DOHH2 (cell line): Measurements from ENCODE around the gene B3GLCT.

Experiments
- H3F3A ChIP-seq: fragments of 200-600 bp; sonication (generic), shearing (Covaris generic); 2 replicates; pipeline ENCODE4 v1.6.0; 2016; ENCODE audit warnings: antibody characterized with exemption, mild to moderate bottlenecking; ENCODE audit not compliant: control insufficient read depth, insufficient read depth
- H3K27ac ChIP-seq: fragments of 200-600 bp; sonication (generic); 2 replicates; pipeline ENCODE4 v1.5.1; 2014; ENCODE audit warnings: low read depth, mild to moderate bottlenecking, low read length, moderate library complexity
- H3K27me3 ChIP-seq: fragments of 200-600 bp; sonication (generic); 2 replicates; pipeline ENCODE4 v1.6.1; 2014; ENCODE audit warnings: mild to moderate bottlenecking, low read length, mixed read lengths; ENCODE audit not compliant: control insufficient read depth
- H3K36me3 ChIP-seq: fragments of 200-600 bp; sonication (generic); 2 replicates; pipeline ENCODE4 v1.6.1; 2014; ENCODE audit warnings: mild to moderate bottlenecking, low read length, moderate library complexity, mixed read lengths; ENCODE audit not compliant: control insufficient read depth
- H3K4me1 ChIP-seq: fragments of 200-600 bp; sonication (generic); 2 replicates; pipeline ENCODE4 v1.6.1; 2014; ENCODE audit warnings: mild to moderate bottlenecking, low read length, mixed read lengths; ENCODE audit not compliant: control insufficient read depth
- H3K4me2 ChIP-seq: fragments of 200-600 bp; sonication (generic); 2 replicates; pipeline ENCODE4 v1.6.0; 2014; ENCODE audit warnings: mild to moderate bottlenecking, low read length, moderate library complexity
- H3K4me3 ChIP-seq: fragments of 200-600 bp; sonication (generic); 2 replicates; pipeline ENCODE4 v1.5.1; 2014; ENCODE audit warnings: mild to moderate bottlenecking, low read length, mixed read lengths
- H3K79me2 ChIP-seq: fragments of 200-600 bp; sonication (generic); 2 replicates; pipeline ENCODE4 v1.6.1; 2014; ENCODE audit warnings: mild to moderate bottlenecking, low read length, mixed read lengths; ENCODE audit not compliant: control insufficient read depth
- H3K9me2 ChIP-seq: fragments of 200-600 bp; sonication (generic); replicated peaks from 2 replicates; pipeline ENCODE4 v1.6.1; 2014; ENCODE audit warnings: mild to moderate bottlenecking, low read length, mixed read lengths; ENCODE audit not compliant: control insufficient read depth
- H3K9me3 ChIP-seq: fragments of 200-600 bp; sonication (generic); 2 replicates; pipeline ENCODE4 v1.6.1; 2014; ENCODE audit warnings: antibody characterized with exemption, low read length, mixed read lengths; ENCODE audit not compliant: control insufficient read depth, insufficient read depth
- H4K20me1 ChIP-seq: fragments of 200-600 bp; sonication (generic); 2 replicates; pipeline ENCODE4 v1.6.0; 2014; ENCODE audit warnings: low read depth, mild to moderate bottlenecking, antibody characterized with exemption, low read length, moderate library complexity; ENCODE audit not compliant: control insufficient read depth, insufficient read depth
- CTCF ChIP-seq: fragments of 200-600 bp; sonication (generic); IDR thresholded peaks from one replicate; pipeline ENCODE4 v1.5.1; 2014; ENCODE audit warnings: antibody characterized with exemption, mild to moderate bottlenecking, low read depth, low read length; ENCODE audit not compliant: poor library complexity, severe bottlenecking
- EZH2phosphoT487 ChIP-seq: fragments of 200-600 bp; sonication (generic); IDR thresholded peaks from 2 replicates; pipeline ENCODE4 v1.6.1; 2017; ENCODE audit warnings: borderline replicate concordance, mild to moderate bottlenecking, antibody characterized with exemption, low read length, moderate library complexity, mixed read lengths

Gene B3GLCT

GRCh38 chr13:31242367-31242766 is 42.6 kb downstream of the B3GLCT start:
- no peaks in the 10 kb centered on the region for H3K36me3 ChIP-seq
- H3K79me2 ChIP-seq = no peaks in the 10 kb centered on the region
- H3K4me3 ChIP-seq = no peak overlapping the region

DNA sequence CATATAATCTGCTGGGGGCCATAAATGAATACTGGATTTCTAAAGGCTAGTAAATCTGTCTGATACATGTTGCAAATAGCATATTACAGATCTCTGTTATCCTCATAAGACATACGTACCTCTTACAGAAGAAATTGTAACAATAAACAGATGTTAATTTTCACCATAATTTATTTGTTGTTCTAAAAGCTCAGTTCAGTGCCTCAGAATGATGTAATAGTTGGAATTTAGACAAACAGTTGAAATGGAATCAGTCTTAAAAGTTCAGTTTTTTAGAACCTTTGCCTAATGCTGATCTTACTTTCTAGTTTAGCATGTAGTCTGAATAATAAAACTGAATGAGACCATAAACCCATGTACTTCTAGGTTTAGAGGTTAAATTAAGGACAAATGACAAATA is 43.1 kb downstream of the B3GLCT start:
- Histone ChIP-seq H3K4me3 (no peak overlapping the region), H3F3A (peaks cover 2% of the 10 kb centered on the region; the same call in 1 of the 2 replicates), H3K27ac (no peak overlapping the region), H3K9me2 (no peaks in the 10 kb centered on the region), H3K27me3 (no peaks in the 10 kb centered on the region), H3K9me3 (no peaks in the 10 kb centered on the region), H3K36me3 (no peaks in the 10 kb centered on the region), H3K79me2 (no peaks in the 10 kb centered on the region), H3K4me2 (no peak overlapping the region), H3K4me1 (peaks cover 30% of the 10 kb centered on the region), H4K20me1 (no peaks in the 10 kb centered on the region)
- no peak for TF ChIP-seq CTCF
- no peak for TF ChIP-seq EZH2phosphoT487

More at GRCh38 chr13:31242367-31242766, 42.6 kb downstream of the B3GLCT start:
- Histone ChIP-seq H3K27me3 (no peaks in the 10 kb centered on the region), H4K20me1 (no peaks in the 10 kb centered on the region), H3K4me2 (no peak overlapping the region), H3K9me2 (no peaks in the 10 kb centered on the region), H3K4me1 (peaks cover 35% of the 10 kb centered on the region), H3F3A (peaks cover 5% of the 10 kb centered on the region; the same call in 1 of the 2 replicates), H3K9me3 (no peaks in the 10 kb centered on the region), H3K27ac (no peak overlapping the region)
- TF ChIP-seq CTCF = no peak
- TF ChIP-seq EZH2phosphoT487 = no peak

- H4K20me1 ChIP-seq = no peaks in the 10 kb centered on the region
- H3K27me3 ChIP-seq = no peaks in the 10 kb centered on the region
- H3K9me2 ChIP-seq = no peaks in the 10 kb centered on the region
- H3K4me1 ChIP-seq = peaks cover 5% of the 10 kb centered on the region
- H3K79me2 ChIP-seq = no peaks in the 10 kb centered on the region
- no peak overlapping the region for H3K4me2 ChIP-seq
- TF ChIP-seq CTCF (no peak), EZH2phosphoT487 (no peak)
- H3K4me3 ChIP-seq = no peak overlapping the region
- H3F3A ChIP-seq = no peaks in the 10 kb centered on the region
- H3K36me3 ChIP-seq = no peaks in the 10 kb centered on the region
- no peak overlapping the region for H3K27ac ChIP-seq
- H3K9me3 ChIP-seq = no peaks in the 10 kb centered on the region
These were observed 46.0 kb downstream of the B3GLCT start for GRCh38 chr13:31245598-31246373.
